Stimulated activated CD8-positive, alpha-beta memory T cell treated with anti-CD3 and anti-CD28 coated beads, Interleukin-4, amount 100 ng/mL, for 24 hours (primary cell): Measurements from ENCODE around the gene ADCY6.
"Not testable (repeated sequence)": the region's sequence is repeated elsewhere in the genome, so short reads cannot be mapped to it uniquely, and the experiment has no call there.

Source experiments
- DNase-seq: peaks from one replicate; pipeline ENCODE4 v3.0.0-alpha.2; 2020; ENCODE audit warnings: low read depth

The ADCY6 gene

GRCh38 chr12:48750769-48751356, 38.0 kb downstream of the ADCY6 start:
- DNase-seq: no peak

GRCh38 chr12:48750215-48750614, 38.7 kb downstream of the ADCY6 start:
- no peak for DNase-seq

- DNase-seq: no peak
Measured at GRCh38 chr12:48744251-48745008, 44.5 kb downstream of the ADCY6 start.

GRCh38 chr12:48739618-48740269, 49.1 kb downstream of the ADCY6 start:
- DNase-seq: no peak

- DNase-seq: no peak
Measured at GRCh38 chr12:48736456-48736855, 52.4 kb downstream of the ADCY6 start.

GRCh38 chr12:48728807-48729206, 60.1 kb downstream of the ADCY6 start:
- no peak for DNase-seq

- not testable (repeated sequence) for DNase-seq
Measured at GRCh38 chr12:48720737-48721136, 68.2 kb downstream of the ADCY6 start.

- DNase-seq: not testable (repeated sequence)
Measured at GRCh38 chr12:48720171-48720570, 68.7 kb downstream of the ADCY6 start.

- DNase-seq: not testable (repeated sequence)
Measured at GRCh38 chr12:48719002-48719401, 69.9 kb downstream of the ADCY6 start.

GRCh38 chr12:48717252-48717695, 71.6 kb downstream of the ADCY6 start:
- no peak for DNase-seq

GRCh38 chr12:48716493-48717251, 72.2 kb downstream of the ADCY6 start, which contains the start of gene CCNT1:
TSS of gene CCNT1 (minus strand) at chr12:48716707. CDS start at chr12:48716675, 32 bp downstream.
- peak; percentile 99 for DNase-seq
